Nephron progenitor cell (in vitro differentiated cells): Measurements from ENCODE around the gene PPP4R4.
"Not testable (repeated sequence)": the region's sequence is repeated elsewhere in the genome, so short reads cannot be mapped to it uniquely, and the experiment has no call there.

Source experiments
- DNase-seq: peaks from one replicate; pipeline ENCODE4 v3.0.0; 2021
- H3K27ac Mint-ChIP-seq: 2 replicates; pipeline ENCODE4 v1.8.0; 2021; ENCODE audit warnings: mild to moderate bottlenecking, moderate library complexity, mixed read lengths
- H3K27me3 Mint-ChIP-seq: 2 replicates; pipeline ENCODE4 v1.8.0; 2021; ENCODE audit warnings: mild to moderate bottlenecking, low read depth, mixed read lengths; ENCODE audit not compliant: poor library complexity
- H3K36me3 Mint-ChIP-seq: 2 replicates; pipeline ENCODE4 v1.8.0; 2021; ENCODE audit warnings: low read depth, mixed read lengths
- H3K4me1 Mint-ChIP-seq: 2 replicates; pipeline ENCODE4 v1.8.0; 2021; ENCODE audit warnings: mixed read lengths
- H3K4me3 Mint-ChIP-seq: 2 replicates; pipeline ENCODE4 v1.8.0; 2021; ENCODE audit warnings: mild to moderate bottlenecking, moderate library complexity, mixed read lengths
- H3K9me3 Mint-ChIP-seq: 2 replicates; pipeline ENCODE4 v1.8.0; 2021; ENCODE audit warnings: mild to moderate bottlenecking, moderate library complexity, mixed read lengths
- CTCF ChIP-seq: fragments of 200-600 bp; sonication (generic); IDR thresholded peaks from 2 replicates; pipeline ENCODE4 v1.5.0; 2021; ENCODE audit warnings: antibody characterized with exemption

PPP4R4 gene

GRCh38 chr14:94196057-94196456, 21.9 kb downstream of the PPP4R4 start:
- H3K27ac Mint-ChIP-seq, result no peak overlapping the region
- H3K36me3 Mint-ChIP-seq, result peaks cover 8% of the 10 kb centered on the region
- no peak for TF ChIP-seq CTCF
- DNase-seq, result no peak
- H3K9me3 Mint-ChIP-seq, result peaks cover 47% of the 10 kb centered on the region
- H3K27me3 Mint-ChIP-seq, result peaks cover 4% of the 10 kb centered on the region
- no peaks in the 10 kb centered on the region for H3K4me1 Mint-ChIP-seq
- no peak overlapping the region for H3K4me3 Mint-ChIP-seq

GRCh38 chr14:94203473-94204210, 29.5 kb downstream of the PPP4R4 start:
- H3K9me3 Mint-ChIP-seq, result peaks cover 17% of the 10 kb centered on the region
- no peaks in the 10 kb centered on the region for H3K27me3 Mint-ChIP-seq
- H3K4me3 Mint-ChIP-seq, result no peak overlapping the region
- H3K36me3 Mint-ChIP-seq, result no peaks in the 10 kb centered on the region
- no peak for TF ChIP-seq CTCF
- H3K4me1 Mint-ChIP-seq, result no peaks in the 10 kb centered on the region
- H3K27ac Mint-ChIP-seq, result no peak overlapping the region
- DNase-seq, result no peak

- no peak for DNase-seq
- H3K4me3 Mint-ChIP-seq, result no peak overlapping the region
- no peaks in the 10 kb centered on the region for H3K4me1 Mint-ChIP-seq
- H3K27ac Mint-ChIP-seq, result no peak overlapping the region
- no peak for TF ChIP-seq CTCF
- H3K9me3 Mint-ChIP-seq, result peaks cover 11% of the 10 kb centered on the region
- H3K36me3 Mint-ChIP-seq, result no peaks in the 10 kb centered on the region
- no peaks in the 10 kb centered on the region for H3K27me3 Mint-ChIP-seq
Measured at GRCh38 chr14:94213021-94213420, 38.9 kb downstream of the PPP4R4 start.

- H3K27ac Mint-ChIP-seq, result no peak overlapping the region
- H3K4me1 Mint-ChIP-seq, result no peaks in the 10 kb centered on the region
- no peak for DNase-seq
- no peak for TF ChIP-seq CTCF
- no peaks in the 10 kb centered on the region for H3K27me3 Mint-ChIP-seq
- no peaks in the 10 kb centered on the region for H3K36me3 Mint-ChIP-seq
- H3K9me3 Mint-ChIP-seq, result peaks cover 11% of the 10 kb centered on the region
- no peak overlapping the region for H3K4me3 Mint-ChIP-seq
Measured at GRCh38 chr14:94213741-94214140, 39.6 kb downstream of the PPP4R4 start.

DNA sequence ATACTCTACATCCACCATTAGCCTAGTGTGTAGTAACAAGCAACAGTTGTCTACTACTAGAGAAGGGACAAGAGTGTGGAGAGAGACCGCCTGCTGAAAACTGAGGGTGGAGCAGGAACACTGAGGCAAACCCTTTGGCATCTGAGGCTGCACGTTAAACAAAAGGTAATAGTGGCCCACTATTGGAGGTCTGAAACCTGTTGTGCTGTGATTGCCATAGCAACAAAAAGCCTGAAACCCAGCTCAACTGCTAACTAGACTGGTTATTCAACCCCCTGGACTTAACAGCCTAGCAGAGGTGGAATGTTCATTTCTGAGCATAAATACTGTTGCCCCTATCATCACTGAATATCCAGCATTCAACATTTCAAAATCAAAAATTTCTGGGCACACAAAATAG, 43.0 kb downstream of the PPP4R4 start:
- Mint-ChIP-seq H3K36me3 (no peaks in the 10 kb centered on the region), H3K27me3 (no peaks in the 10 kb centered on the region), H3K4me1 (no peaks in the 10 kb centered on the region)

GRCh38 chr14:94218198-94218886, 44.2 kb downstream of the PPP4R4 start:
- H3K4me3 Mint-ChIP-seq, H3K27me3 Mint-ChIP-seq, H3K27ac Mint-ChIP-seq, H3K36me3 Mint-ChIP-seq, DNase-seq, H3K4me1 Mint-ChIP-seq: not testable (repeated sequence)
- peaks cover 17% of the 10 kb centered on the region for H3K9me3 Mint-ChIP-seq

More for the DNA sequence above, 43.0 kb downstream of the PPP4R4 start:
- H3K4me3 Mint-ChIP-seq, result no peak overlapping the region
- peaks cover 17% of the 10 kb centered on the region for H3K9me3 Mint-ChIP-seq
- H3K27ac Mint-ChIP-seq, result no peak overlapping the region
- no peak for DNase-seq
- no peak for TF ChIP-seq CTCF
